D721Med (cell line): Measurements from ENCODE around the gene COL4A4.

Experiments
- DNase-seq: peaks from one replicate; pipeline ENCODE4 v3.0.0; 2011; ENCODE audit warnings: low spot score; ENCODE audit not compliant: insufficient read length
- FAIRE-seq: peaks from 2 replicates; lab custom pipeline; 2011; peaks lifted over from hg19 to GRCh38; lab: Jason Lieb, UNC
- CTCF ChIP-seq: IDR thresholded peaks from 2 replicates; pipeline ENCODE4 v1.5.1; 2012; ENCODE audit warnings: mild to moderate bottlenecking, control low read depth; ENCODE audit not compliant: insufficient read depth; ENCODE audit errors: missing control alignments

Gene COL4A4

GRCh38 chr2:227057060-227057459 is 106.9 kb downstream of the COL4A4 start:
- DNase-seq (no peak), FAIRE-seq (no peak)

GRCh38 chr2:227054006-227054405 is 110.0 kb downstream of the COL4A4 start:
- no peak for TF ChIP-seq CTCF
- FAIRE-seq, result no peak

More at GRCh38 chr2:227057060-227057459, 106.9 kb downstream of the COL4A4 start:
- no peak for TF ChIP-seq CTCF

GRCh38 chr2:227052879-227053278 is 111.1 kb downstream of the COL4A4 start:
- FAIRE-seq, result no peak
- no peak for TF ChIP-seq CTCF
- no peak for DNase-seq

More at GRCh38 chr2:227054006-227054405, 110.0 kb downstream of the COL4A4 start:
- DNase-seq, result no peak

- no peak for FAIRE-seq
- DNase-seq, result no peak
- TF ChIP-seq CTCF, result no peak
These were observed 120.0 kb downstream of the COL4A4 start for GRCh38 chr2:227043981-227044380.

GRCh38 chr2:227038550-227039189 is 125.3 kb downstream of the COL4A4 start:
- DNase-seq (no peak), FAIRE-seq (no peak)
- TF ChIP-seq CTCF, result no peak

GRCh38 chr2:227036527-227036926 is 127.5 kb downstream of the COL4A4 start:
- no peak for DNase-seq
- no peak for FAIRE-seq
- no peak for TF ChIP-seq CTCF

- TF ChIP-seq CTCF, result no peak
- DNase-seq, result no peak
- FAIRE-seq, result no peak
These were observed 128.2 kb downstream of the COL4A4 start for GRCh38 chr2:227035711-227036367.
